Measurements from ENCODE around the gene FBXO46. TPM values are rescaled to one million over a fixed set of nuclear protein-coding genes. Genes with fewer than 3 reads are reported as not detected.
A peak's percentile ranks its signal among the peaks of the same experiment; 100 is the strongest.
"Not testable (repeated sequence)": the region's sequence is repeated elsewhere in the genome, so short reads cannot be mapped to it uniquely, and the experiment has no call there.

Gene FBXO46
- total RNA-seq, 2 experiments from 2014 or later, result 26.1 to 29.4 TPM

DNA sequence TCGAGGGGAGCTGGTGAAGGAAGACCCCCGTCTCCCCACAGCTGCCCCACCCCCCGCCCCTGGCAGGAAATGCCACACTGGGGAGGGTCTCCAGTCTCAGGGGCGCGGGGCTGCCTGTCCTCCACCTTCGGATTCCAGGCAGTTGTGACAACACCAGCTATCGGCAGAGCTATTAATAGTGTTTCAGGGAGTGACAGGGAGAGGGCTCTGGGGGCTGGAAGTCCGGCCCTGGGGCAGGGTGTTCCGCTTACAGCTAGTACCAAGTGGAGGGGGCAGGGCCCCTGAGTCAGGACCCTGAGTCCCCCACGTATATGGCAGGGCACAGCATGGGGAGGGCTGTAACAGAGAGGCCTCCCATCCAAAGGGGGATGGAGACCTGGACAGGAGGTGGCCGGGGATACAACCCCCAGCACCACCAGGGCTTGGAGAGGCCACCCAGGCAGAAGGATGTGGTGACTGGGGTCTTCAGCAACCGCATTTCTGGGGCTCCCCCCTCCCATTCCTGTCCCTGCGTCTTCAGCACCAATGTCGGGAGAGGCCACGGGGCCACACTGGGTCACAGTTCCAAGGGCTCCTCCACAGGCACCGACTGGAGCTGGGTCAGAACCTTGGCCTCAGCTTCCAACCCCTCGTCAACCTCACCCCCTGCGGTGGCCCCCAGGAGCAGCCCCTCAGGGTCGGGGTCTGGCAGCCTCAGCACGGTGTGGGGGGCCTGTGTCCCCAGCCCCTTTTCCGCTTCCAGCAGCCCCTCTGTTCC lies 34.4 kb upstream of the FBXO46 start:
- Mint-ChIP-seq H3K4me3 (peak overlapping the region; percentile 17), H3K27me3 (peaks cover 18% of the 10 kb centered on the region), H3K4me1 (ENCODE audit: low read depth) (peaks cover 8% of the 10 kb centered on the region), H3K9me3 (no peaks in the 10 kb centered on the region), H3K36me3 (no peaks in the 10 kb centered on the region), H3K27ac (no peak overlapping the region)
- ChIA-PET POLR2A (no interaction called here), CTCF (interaction anchor here (1.0 kb wide), 2 partner anchors 14 to 52 kb away, joined by 3 read pairs; no protein-coding TSS in a partner anchor)
- intact Hi-C loops (cut with micrococcal nuclease), result no loop called here
- no peak for DNase-seq

DNA sequence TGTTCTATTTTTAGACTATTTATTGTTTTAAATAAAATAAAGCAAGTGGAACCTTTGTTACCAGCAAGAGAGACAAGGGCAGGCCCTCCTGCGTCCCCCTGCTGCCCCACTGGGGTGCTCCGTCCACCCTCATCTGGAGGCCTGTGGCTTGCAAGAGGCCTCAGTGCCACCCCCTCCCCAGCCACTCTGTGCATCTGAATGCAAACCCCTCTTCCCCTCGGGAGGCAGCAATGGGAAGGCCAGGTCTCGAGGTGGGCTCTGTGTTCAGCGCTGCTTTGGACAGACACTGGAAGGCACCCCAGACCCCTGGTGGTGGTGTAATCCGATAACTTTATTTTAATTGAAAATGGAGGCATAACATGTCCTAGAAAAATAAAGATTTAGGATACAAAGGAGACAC lies 33.8 kb upstream of the FBXO46 start:
- ChIA-PET CTCF (interaction anchor here (1.0 kb wide), 1 partner anchor 52 kb away, joined by 3 read pairs; no protein-coding TSS in a partner anchor), POLR2A (no interaction called here)
- Mint-ChIP-seq H3K4me1 (ENCODE audit: low read depth) (peaks cover 5% of the 10 kb centered on the region), H3K9me3 (no peaks in the 10 kb centered on the region), H3K4me3 (peak overlapping the region; percentile 17), H3K36me3 (no peaks in the 10 kb centered on the region), H3K27ac (no peak overlapping the region), H3K27me3 (peaks cover 18% of the 10 kb centered on the region)
- DNase-seq, result no peak
- intact Hi-C loops (cut with micrococcal nuclease), result no loop called here

DNA sequence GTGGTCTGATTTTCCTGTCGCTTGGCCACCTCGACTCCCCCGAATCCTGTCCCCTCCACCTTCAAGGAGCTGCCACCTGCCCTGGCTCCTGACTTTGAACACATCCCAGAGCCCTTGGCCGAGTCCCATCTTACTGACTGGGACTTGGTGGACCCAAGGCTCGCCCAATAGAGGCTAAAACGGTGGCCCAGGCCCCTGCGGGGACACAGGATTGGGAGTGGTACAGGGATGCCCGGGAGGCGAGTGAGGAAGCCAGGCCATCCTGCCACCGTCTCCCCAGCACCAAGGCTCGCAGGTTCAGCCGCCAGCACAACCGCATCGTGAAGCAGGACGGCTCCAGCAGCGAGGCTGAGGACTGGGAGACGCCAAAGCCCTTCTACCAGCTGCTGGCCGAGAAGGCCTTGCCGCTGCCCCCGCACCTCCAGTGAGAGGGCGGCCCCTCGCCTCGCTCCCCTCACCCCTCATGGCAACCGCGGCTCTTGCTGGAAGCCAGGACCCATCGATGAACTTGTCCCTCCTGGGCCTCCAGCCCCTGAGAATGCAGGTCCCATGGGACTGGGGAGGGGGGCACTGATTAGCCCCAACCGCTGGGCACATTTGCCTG lies 33.1 kb upstream of the FBXO46 start:
- Mint-ChIP-seq H3K27me3 (peaks cover 20% of the 10 kb centered on the region), H3K36me3 (no peaks in the 10 kb centered on the region), H3K27ac (no peak overlapping the region), H3K9me3 (no peaks in the 10 kb centered on the region), H3K4me1 (ENCODE audit: low read depth) (peaks cover 5% of the 10 kb centered on the region), H3K4me3 (no peak overlapping the region)
- intact Hi-C loops (cut with micrococcal nuclease), result no loop called here
- ChIA-PET CTCF (no interaction called here), POLR2A (no interaction called here)
- no peak for DNase-seq

DNA sequence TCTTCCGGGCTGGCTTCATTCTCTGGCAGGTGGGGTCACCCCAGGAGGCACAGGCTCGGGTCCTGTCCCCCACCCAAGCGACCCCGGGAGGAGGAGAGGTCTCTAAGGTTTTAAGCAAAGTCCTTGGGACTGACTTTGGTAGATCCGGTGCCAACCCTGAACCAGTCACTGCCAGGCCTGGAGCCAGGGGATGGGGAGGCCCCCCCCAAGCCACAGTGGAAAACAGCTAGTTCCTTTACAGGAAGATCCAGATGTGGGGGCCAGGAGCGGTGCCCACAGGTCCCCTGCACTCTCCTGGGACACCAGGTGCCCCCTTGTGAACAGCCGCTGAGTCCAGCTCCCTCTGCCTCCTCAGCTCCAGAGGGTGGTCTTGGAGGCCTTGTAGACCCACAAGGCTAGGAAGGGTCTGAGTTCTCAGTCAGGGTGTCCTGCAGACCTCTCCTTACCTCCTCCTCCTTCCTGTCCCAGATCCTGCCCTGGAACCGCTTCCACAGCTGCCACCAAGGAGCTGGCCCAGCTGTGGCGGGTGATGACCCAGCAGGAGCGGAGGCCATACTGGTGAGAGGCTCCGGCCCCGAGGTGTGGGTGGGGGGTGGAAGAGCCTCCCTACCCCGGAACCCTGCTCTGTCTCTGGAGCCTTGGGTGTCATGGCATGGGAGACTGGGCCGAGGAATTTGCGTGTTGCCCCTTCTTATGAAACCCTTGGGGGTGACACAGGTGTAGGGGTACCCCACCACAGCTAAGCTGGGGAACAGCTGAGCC lies 32.4 kb upstream of the FBXO46 start:
- Mint-ChIP-seq H3K4me3 (no peak overlapping the region), H3K4me1 (ENCODE audit: low read depth) (peaks cover 5% of the 10 kb centered on the region), H3K9me3 (no peaks in the 10 kb centered on the region), H3K27me3 (peaks cover 20% of the 10 kb centered on the region), H3K27ac (no peak overlapping the region), H3K36me3 (no peaks in the 10 kb centered on the region)
- ChIA-PET CTCF (interaction anchor here (0.6 kb wide), 1 partner anchor 35 kb away, joined by 3 read pairs; no protein-coding TSS in a partner anchor), POLR2A (no interaction called here)
- no peak for DNase-seq
- intact Hi-C loops (cut with micrococcal nuclease), result no loop called here

GRCh38 chr19:45761714-45762113 lies 31.0 kb upstream of the FBXO46 start:
- H3K36me3 Mint-ChIP-seq, result no peaks in the 10 kb centered on the region
- no peak overlapping the region for H3K4me3 Mint-ChIP-seq
- no peaks in the 10 kb centered on the region for H3K4me1 Mint-ChIP-seq (ENCODE audit: low read depth)
- ChIA-PET POLR2A (no interaction called here), CTCF (no interaction called here)
- no peaks in the 10 kb centered on the region for H3K9me3 Mint-ChIP-seq
- no peak overlapping the region for H3K27ac Mint-ChIP-seq
- intact Hi-C loops (cut with micrococcal nuclease), result no loop called here
- peaks cover 16% of the 10 kb centered on the region for H3K27me3 Mint-ChIP-seq
- no peak for DNase-seq

DNA sequence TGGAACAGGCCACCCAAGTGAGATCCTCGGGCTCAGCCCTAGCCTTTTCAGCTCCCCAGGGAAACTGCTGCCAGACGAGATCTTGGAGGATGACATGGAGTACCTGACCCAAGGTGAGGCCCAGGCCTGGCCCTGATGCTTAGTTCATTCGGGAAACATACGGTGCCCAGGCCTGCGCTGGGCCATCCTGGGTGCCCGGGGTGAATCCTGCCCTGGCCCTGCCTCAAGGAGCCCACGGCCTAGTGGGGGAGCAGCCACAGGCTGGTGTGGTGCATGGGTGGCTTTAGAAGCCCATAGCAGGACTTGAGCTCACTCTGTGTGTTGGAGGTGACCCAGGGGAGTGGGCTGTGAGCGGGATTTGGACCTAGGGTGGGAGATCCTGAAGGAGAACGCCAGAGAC lies 28.2 kb upstream of the FBXO46 start:
- intact Hi-C loops (cut with micrococcal nuclease), result no loop called here

GRCh38 chr19:45757695-45758094 lies 27.0 kb upstream of the FBXO46 start:
- no peaks in the 10 kb centered on the region for H3K4me1 Mint-ChIP-seq (ENCODE audit: low read depth)
- no peak for DNase-seq
- no peaks in the 10 kb centered on the region for H3K36me3 Mint-ChIP-seq
- H3K27me3 Mint-ChIP-seq, result peaks cover 5% of the 10 kb centered on the region
- POLR2A ChIA-PET, result no interaction called here
- H3K4me3 Mint-ChIP-seq, result no peak overlapping the region
- no peaks in the 10 kb centered on the region for H3K9me3 Mint-ChIP-seq
- no peak overlapping the region for H3K27ac Mint-ChIP-seq
- CTCF ChIA-PET, result interaction anchor here (1.0 to 1.1 kb wide), 2 partner anchors 12 to 41 kb away, joined by 3 read pairs; partner anchors contain the start of gene SIX5
- intact Hi-C loops (cut with micrococcal nuclease), result no loop called here

More for the DNA sequence above, 28.2 kb upstream of the FBXO46 start:
- Mint-ChIP-seq H3K27me3 (peaks cover 5% of the 10 kb centered on the region), H3K9me3 (no peaks in the 10 kb centered on the region), H3K36me3 (no peaks in the 10 kb centered on the region), H3K4me1 (ENCODE audit: low read depth) (no peaks in the 10 kb centered on the region), H3K27ac (no peak overlapping the region), H3K4me3 (no peak overlapping the region)
- ChIA-PET POLR2A (no interaction called here), CTCF (interaction anchor here (1.3 kb wide), 1 partner anchor 14 kb away, joined by 3 read pairs; no protein-coding TSS in a partner anchor)
- DNase-seq, result no peak

GRCh38 chr19:45754323-45754722 lies 23.6 kb upstream of the FBXO46 start:
- no peaks in the 10 kb centered on the region for H3K36me3 Mint-ChIP-seq
- H3K9me3 Mint-ChIP-seq, result no peaks in the 10 kb centered on the region
- H3K27ac Mint-ChIP-seq, result no peak overlapping the region
- no peaks in the 10 kb centered on the region for H3K4me1 Mint-ChIP-seq (ENCODE audit: low read depth)
- no peak for DNase-seq
- ChIA-PET CTCF (no interaction called here), POLR2A (no interaction called here)
- intact Hi-C loops (cut with micrococcal nuclease), result no loop called here
- H3K4me3 Mint-ChIP-seq, result no peak overlapping the region
- peaks cover under 1% of the 10 kb centered on the region for H3K27me3 Mint-ChIP-seq

- intact Hi-C loops (cut with micrococcal nuclease), result no loop called here
- Mint-ChIP-seq H3K36me3 (no peaks in the 10 kb centered on the region), H3K27ac (no peak overlapping the region), H3K4me1 (ENCODE audit: low read depth) (no peaks in the 10 kb centered on the region), H3K4me3 (no peak overlapping the region), H3K9me3 (no peaks in the 10 kb centered on the region), H3K27me3 (no peaks in the 10 kb centered on the region)
- DNase-seq, result no peak
- ChIA-PET POLR2A (no interaction called here), CTCF (no interaction called here)
Observed at GRCh38 chr19:45753548-45753947, 22.9 kb upstream of the FBXO46 start.

DNA sequence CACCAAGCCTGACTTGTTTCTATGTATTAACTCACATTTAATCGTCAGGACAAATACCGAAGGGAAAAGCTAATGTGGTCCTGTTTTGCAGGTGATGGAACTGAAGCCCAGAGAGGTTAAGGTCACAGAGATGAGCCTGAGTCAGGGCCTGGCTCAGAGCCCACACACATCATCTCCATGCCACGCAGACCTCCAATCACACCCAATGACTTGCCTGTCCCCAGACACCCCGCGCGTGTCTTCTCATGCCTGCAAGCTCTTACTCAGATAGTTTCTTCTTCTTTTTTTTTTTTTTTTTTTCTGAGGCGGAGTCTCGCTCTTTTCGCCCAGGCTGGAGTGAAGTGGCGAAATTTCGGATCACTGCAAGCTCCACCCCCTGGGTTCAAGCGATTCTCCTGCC lies 21.9 kb upstream of the FBXO46 start:
- CTCF ChIA-PET, result interaction anchor here (1.4 kb wide), 1 partner anchor 17 kb away, joined by 5 read pairs; the partner anchor contains the start of gene SIX5
- H3K4me3 Mint-ChIP-seq, result no peak overlapping the region
- no peaks in the 10 kb centered on the region for H3K9me3 Mint-ChIP-seq
- no peak overlapping the region for H3K27ac Mint-ChIP-seq
- POLR2A ChIA-PET, result no interaction called here
- H3K4me1 Mint-ChIP-seq (ENCODE audit: low read depth), result no peaks in the 10 kb centered on the region
- H3K36me3 Mint-ChIP-seq, result no peaks in the 10 kb centered on the region
- no peak for DNase-seq
- peaks cover under 1% of the 10 kb centered on the region for H3K27me3 Mint-ChIP-seq
- intact Hi-C loops (cut with micrococcal nuclease), result no loop called here

DNA sequence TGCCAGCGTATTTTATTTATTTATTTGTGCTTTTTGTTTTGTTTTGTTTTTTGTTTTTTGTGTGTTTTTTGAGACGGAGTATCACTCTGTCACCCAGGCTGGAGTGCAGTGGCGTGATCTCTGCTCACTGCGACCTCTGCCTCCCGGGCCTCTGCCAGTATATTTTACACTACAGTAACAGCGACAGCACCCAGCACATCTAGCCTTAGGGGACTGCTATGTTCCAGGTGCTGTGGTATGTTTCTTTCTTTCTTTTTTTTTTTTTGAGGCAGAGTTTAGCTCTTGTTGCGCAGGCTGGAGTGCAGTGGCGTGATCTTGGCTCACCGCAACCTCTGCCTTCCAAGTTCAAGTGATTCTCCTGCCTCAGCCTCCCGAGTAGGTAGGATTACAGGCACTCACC lies 20.8 kb upstream of the FBXO46 start:
- H3K4me3 Mint-ChIP-seq; POLR2A ChIA-PET; H3K27me3 Mint-ChIP-seq; H3K4me1 Mint-ChIP-seq (ENCODE audit: low read depth); intact Hi-C loops (cut with micrococcal nuclease); CTCF ChIA-PET; DNase-seq; H3K9me3 Mint-ChIP-seq; H3K36me3 Mint-ChIP-seq; H3K27ac Mint-ChIP-seq: not testable (repeated sequence)

DNA sequence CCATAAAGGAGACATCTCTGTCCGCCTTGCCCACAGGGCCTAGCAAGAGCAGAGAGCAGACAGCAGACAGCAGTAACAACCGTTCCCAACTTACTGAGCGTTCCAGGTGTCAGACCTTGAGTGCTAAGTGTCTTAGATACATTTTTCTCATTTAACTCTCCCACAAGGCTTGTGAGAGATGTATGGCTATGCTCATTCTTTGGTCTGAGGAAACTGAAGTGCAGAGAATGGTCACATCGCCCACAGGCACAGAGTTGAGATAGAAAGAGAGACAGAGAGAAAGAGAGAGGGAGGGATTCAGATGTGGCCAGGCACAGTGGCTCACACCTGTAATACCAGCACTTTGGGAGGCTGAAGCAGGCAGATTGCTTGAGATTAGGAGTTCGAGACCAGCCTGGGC lies 16.8 kb upstream of the FBXO46 start:
- H3K4me3 Mint-ChIP-seq, result no peak overlapping the region
- ChIA-PET CTCF (interaction anchor here (1.8 kb wide), 1 partner anchor 52 kb away, joined by 5 read pairs; no protein-coding TSS in a partner anchor), POLR2A (no interaction called here)
- peaks cover 12% of the 10 kb centered on the region for H3K27me3 Mint-ChIP-seq
- intact Hi-C loops (cut with micrococcal nuclease), result no loop called here
- no peaks in the 10 kb centered on the region for H3K4me1 Mint-ChIP-seq (ENCODE audit: low read depth)
- H3K9me3 Mint-ChIP-seq, result no peaks in the 10 kb centered on the region
- H3K36me3 Mint-ChIP-seq, result no peaks in the 10 kb centered on the region
- no peak overlapping the region for H3K27ac Mint-ChIP-seq
- DNase-seq, result no peak

All from activated CD4-positive, alpha-beta memory T cell treated with anti-CD3 and anti-CD28 coated beads for 36 hours (primary cell).